GM12878 (cell line): ENCODE results near the gene MYO1D. TPM values are rescaled to one million over a fixed set of nuclear protein-coding genes. Genes with fewer than 3 reads are reported as not detected.

Experiments used
- ATAC-seq: fragments of 200-7000 bp; cut with Tn5 transposase; 3 replicates; pipeline ENCODE4 v1.9.1; 2020; ENCODE audit warnings: mild to moderate bottlenecking, moderate library complexity
- BruUV-seq: library from RNA; stranded (reverse); fragments of 400-500 nt; replicated peaks from 2 replicates; lab custom pipeline; 2021; lab: Mats Ljungman, UMichigan
- CTCF ChIA-PET: fragments of 300-600 bp; sonication (Branson Sonifier 250); formaldehyde crosslinking; extraction: SDS; loops from one replicate; lab custom pipeline; 2021; ENCODE audit warnings: inconsistent platforms; lab: Yijun Ruan, JAX
- POLR2A ChIA-PET: fragments of 350-600 bp; formaldehyde crosslinking; extraction: SDS; loops from one replicate; lab custom pipeline; 2021; ENCODE audit warnings: inconsistent platforms; lab: Charles Lee
- RAD21 ChIA-PET: fragments of 300-600 bp; sonication (Branson Sonifier 250); formaldehyde crosslinking; loops from one replicate; lab custom pipeline; 2023; ENCODE audit warnings: antibody characterized with exemption; ENCODE audit not compliant: unreplicated experiment; lab: Charles Lee
- SMC1A ChIA-PET: fragments of 300-600 bp; sonication (Branson Sonifier 250); formaldehyde crosslinking; loops from one replicate; lab custom pipeline; 2023; ENCODE audit not compliant: unreplicated experiment, uncharacterized antibody; lab: Charles Lee
- DNase-seq: peaks from one replicate; pipeline ENCODE4 v3.0.0-alpha.2; 2011; ENCODE audit warnings: low read depth, low spot score
- FAIRE-seq: peaks from 3 replicates; lab custom pipeline; 2011; peaks lifted over from hg19 to GRCh38; lab: Jason Lieb, UNC
- H2AFZ ChIP-seq: 2 replicates; pipeline ENCODE4 v1.6.0; 2011; ENCODE audit warnings: low read depth, low read length, control low read depth; ENCODE audit not compliant: control insufficient read depth
- H3K27ac ChIP-seq: 2 replicates; pipeline ENCODE4 v1.5.1; 2011; ENCODE audit warnings: control low read depth; ENCODE audit not compliant: control insufficient read depth, insufficient read depth
- H3K27me3 ChIP-seq, 2 experiments: replicated peaks in 1 of 2; 2 replicates each; pipeline versions ENCODE4 v1.6.0 to v1.6.1; 2011; ENCODE audit warnings: low read length in 1 of 2; ENCODE audit not compliant: control insufficient read depth in 2 of 2, insufficient read depth in 2 of 2
- H3K36me3 ChIP-seq, 2 experiments: 2 replicates each; pipeline ENCODE4 v1.5.1; 2011; ENCODE audit warnings: low read length in 1 of 2; ENCODE audit not compliant: control insufficient read depth in 2 of 2, insufficient read depth in 2 of 2
- H3K4me1 ChIP-seq: 2 replicates; pipeline ENCODE4 v1.6.1; 2011; ENCODE audit warnings: mild to moderate bottlenecking, low read length, moderate library complexity, mixed read lengths; ENCODE audit not compliant: control insufficient read depth, insufficient read depth
- H3K4me2 ChIP-seq: 2 replicates; pipeline ENCODE4 v1.6.0; 2011; ENCODE audit warnings: control low read depth; ENCODE audit not compliant: control insufficient read depth, insufficient read depth
- H3K4me3 ChIP-seq: fragments of 200-600 bp; sonication (generic); 2 replicates; pipeline ENCODE4 v1.5.1; 2016
- H3K79me2 ChIP-seq: 2 replicates; pipeline ENCODE4 v1.6.0; 2011; ENCODE audit warnings: low read length; ENCODE audit not compliant: control insufficient read depth, insufficient read depth
- H3K9ac ChIP-seq: 2 replicates; pipeline ENCODE4 v1.8.0; 2011; ENCODE audit warnings: low read length, control low read depth, mixed read lengths; ENCODE audit not compliant: control insufficient read depth, insufficient read depth
- H3K9me3 ChIP-seq: replicated peaks from 3 replicates; pipeline ENCODE4 v1.5.1; 2011; ENCODE audit warnings: mild to moderate bottlenecking, low read length; ENCODE audit not compliant: control insufficient read depth, insufficient read depth
- H4K20me1 ChIP-seq: 2 replicates; pipeline ENCODE4 v1.6.0; 2011; ENCODE audit not compliant: control insufficient read depth, insufficient read depth
- BCL11A ChIP-seq: IDR thresholded peaks from 2 replicates; pipeline ENCODE4 v1.6.1; 2011; ENCODE audit warnings: low read depth, low read length
- IRF3 ChIP-seq: fragments of 450-650 bp; IDR thresholded peaks from 2 replicates; pipeline ENCODE4 v1.6.1; 2014; ENCODE audit warnings: mild to moderate bottlenecking
- PBX3 ChIP-seq: IDR thresholded peaks from 2 replicates; pipeline ENCODE4 v1.6.1; 2011; ENCODE audit warnings: mild to moderate bottlenecking, low read depth, low read length, moderate library complexity; ENCODE audit not compliant: insufficient replicate concordance
- SIX5 ChIP-seq: IDR thresholded peaks from 2 replicates; pipeline ENCODE4 v1.6.1; 2011; ENCODE audit warnings: mild to moderate bottlenecking, low read depth, low read length, moderate library complexity; ENCODE audit not compliant: severe bottlenecking
- USF2 ChIP-seq: IDR thresholded peaks from 2 replicates; pipeline ENCODE4 v1.6.1; 2011; ENCODE audit warnings: low read depth, low read length, improper control_type of control experiment, borderline replicate concordance
- WGBS: methylation state at CpG from one replicate; pipeline ENCODE4 v1.1.6; 2016; ENCODE audit warnings: low lambda C conversion rate; ENCODE audit not compliant: insufficient replicate concordance, insufficient coverage; ENCODE audit errors: missing lambda C conversion rate; 5-methylcytosine and 5-hydroxymethylcytosine counted together
- in situ Hi-C: fragments of 300-500 bp; cut with MboI; formaldehyde crosslinking; loops from 9 replicates; pipeline ENCODE4 v1.14.3; 2018; ENCODE audit warnings: mixed read lengths
- intact Hi-C: fragments of 100-400 bp; cut with micrococcal nuclease; formaldehyde crosslinking; loops from one replicate; pipeline ENCODE4 v1.14.2; 2022; ENCODE audit not compliant: unreplicated experiment
- polyA plus RNA-seq, 11 experiments: library from polyadenylated mRNA; depleted of rRNA in 4 of 11; unstranded in 6 of 11; stranded (reverse) in 5 of 11; fragments of >200 nt; fragmentation: Nextera tagmentation in 4 of 11; fragmentation: Illumina TruSeq in 1 of 11; extraction: Ambion mirVana in 4 of 11; extraction: Trizol in 1 of 11; gene quantifications; 1 replicate in 1 of 11; 2 replicates in 10 of 11; pipeline versions ENCODE4 v1.2.1 to v1.2.3, GENCODE V29; 2011 to 2016; ENCODE audit warnings: inconsistent platforms in 2 of 11, missing spikeins in 2 of 11, low read depth in 1 of 11
- total RNA-seq, 4 experiments: library from RNA; depleted of rRNA in 3 of 4; stranded (reverse); fragments of >200 nt in 3 of 4; fragmentation: Illumina TruSeq in 1 of 4; extraction: Trizol in 1 of 4; gene quantifications; 2 replicates each; pipeline versions ENCODE4 v1.2.1 to v1.2.3, GENCODE V29; 2013 to 2021

Gene MYO1D
- total and polyA plus RNA-seq, 10 of the 15 experiments (the other 5 are each of a cell fraction or from before 2014, with no cell fraction given): 1.8 to 37.7 (median 25.4) TPM

- TF ChIP-seq BCL11A (no peak), USF2 (no peak), PBX3 (no peak), SIX5 (no peak), IRF3 (no peak)
- TF ChIP-seq, all 136 proteins: peak for 0
Measured at GRCh38 chr17:32596206-32596605, 280.7 kb downstream of the MYO1D start (continued).

GRCh38 chr17:32593003-32593402 lies 283.9 kb downstream of the MYO1D start:
- no peak for ATAC-seq
- Histone ChIP-seq H3K36me3 (no peaks in the 10 kb centered on the region), H3K4me1 (peaks cover 15% of the 10 kb centered on the region), H2AFZ (no peak overlapping the region), H3K9ac (no peak overlapping the region), H3K79me2 (no peaks in the 10 kb centered on the region), H3K27ac (no peak overlapping the region), H3K4me2 (no peak overlapping the region), H3K9me3 (no peaks in the 10 kb centered on the region), H4K20me1 (no peaks in the 10 kb centered on the region), H3K27me3 (no peaks in the 10 kb centered on the region), H3K4me3 (no peak overlapping the region)
- 0% methylated on average over 1 of the region's 1 CpG for WGBS
- in situ Hi-C loops (no loop called here), intact Hi-C loops (no loop called here)
- ChIA-PET POLR2A (no interaction called here), SMC1A (no interaction called here), RAD21 (no interaction called here), CTCF (no interaction called here)
- no peak for TF ChIP-seq USF2
- no peak for FAIRE-seq
- no TSS peak for BruUV-seq
- DNase-seq: no peak
